HepG2 (cell line): ENCODE results near the gene SIX5. TPM values are rescaled to one million over a fixed set of nuclear protein-coding genes. Genes with fewer than 3 reads are reported as not detected.

Experiments
- ATAC-seq: fragments of 200-7000 bp; cut with Tn5 transposase; 3 replicates; pipeline ENCODE4 v1.9.1; 2020; ENCODE audit warnings: mild to moderate bottlenecking, moderate library complexity
- BruUV-seq: library from RNA; stranded (reverse); fragments of 400-500 nt; replicated peaks from 2 replicates; lab custom pipeline; 2021; lab: Mats Ljungman, UMichigan
- CTCF ChIA-PET: fragments of 300-600 bp; formaldehyde crosslinking; extraction: SDS; loops from one replicate; lab custom pipeline; 2021; ENCODE audit warnings: low total read pairs, inconsistent platforms, low intra/inter-chr PET ratio; lab: Yijun Ruan, JAX
- POLR2A ChIA-PET: fragments of 350-600 bp; sonication (Branson Sonifier 250); formaldehyde crosslinking; loops from one replicate; lab custom pipeline; 2020; ENCODE audit warnings: antibody characterized with exemption, inconsistent platforms; lab: Yijun Ruan, JAX
- DNase-seq: peaks from one replicate; pipeline ENCODE4 v3.0.0-alpha.2; 2015; ENCODE audit warnings: low spot score
- FAIRE-seq: peaks from 3 replicates; lab custom pipeline; 2011; peaks lifted over from hg19 to GRCh38; lab: Jason Lieb, UNC
- H2AFZ ChIP-seq: one replicate; pipeline ENCODE4 v1.6.1; 2011; ENCODE audit warnings: low read length, inconsistent platforms
- H3K27ac ChIP-seq: fragments of 300-600 bp; 3 replicates; pipeline ENCODE4 v1.8.0; 2011; ENCODE audit warnings: mixed run types, mild to moderate bottlenecking, mixed read lengths, low read length, inconsistent platforms; ENCODE audit not compliant: insufficient read depth; ENCODE audit errors: extremely low read length
- H3K27me3 ChIP-seq, 2 experiments: fragments of 200-600 bp in 1 of 2; 2 replicates in 1 of 2; 3 replicates in 1 of 2; pipeline versions ENCODE4 v1.6.0 to v1.8.0; 2011; ENCODE audit warnings: low read length in 2 of 2, mild to moderate bottlenecking in 2 of 2, moderate library complexity in 2 of 2, inconsistent platforms in 1 of 2; ENCODE audit not compliant: insufficient read depth in 2 of 2, control insufficient read depth in 1 of 2
- H3K36me3 ChIP-seq, 2 experiments: fragments of 200-600 bp in 1 of 2; replicated peaks in 1 of 2; 2 replicates in 1 of 2; 3 replicates in 1 of 2; pipeline versions ENCODE4 v1.5.1 to v1.8.0; 2011; ENCODE audit warnings: low read length in 2 of 2, inconsistent platforms in 1 of 2; ENCODE audit not compliant: insufficient read depth in 2 of 2, control insufficient read depth in 1 of 2
- H3K4me1 ChIP-seq: 2 replicates; pipeline ENCODE4 v1.5.1; 2012; ENCODE audit warnings: low read length, inconsistent platforms; ENCODE audit not compliant: insufficient read depth
- H3K4me2 ChIP-seq: 2 replicates; pipeline ENCODE4 v1.6.0; 2011; ENCODE audit warnings: low read depth, low read length, inconsistent platforms
- H3K4me3 ChIP-seq, 3 experiments: fragments of 200-600 bp in 1 of 3; sonication (generic), shearing (Covaris generic) in 1 of 3; replicated peaks in 1 of 3; 2 replicates each; pipeline ENCODE4 v1.5.1; 2011 to 2016; ENCODE audit warnings: low read length in 3 of 3, inconsistent platforms in 2 of 3, low read depth in 2 of 3, mild to moderate bottlenecking in 2 of 3, control low read depth in 1 of 3, mixed read lengths in 1 of 3; ENCODE audit not compliant: insufficient read depth in 1 of 3
- H3K79me2 ChIP-seq: one replicate; pipeline ENCODE4 v1.6.1; 2011; ENCODE audit warnings: low read length, inconsistent platforms; ENCODE audit not compliant: insufficient read depth
- H3K9ac ChIP-seq: 2 replicates; pipeline ENCODE4 v1.6.0; 2011; ENCODE audit warnings: mild to moderate bottlenecking, low read depth, low read length, inconsistent platforms; ENCODE audit not compliant: insufficient read depth
- H3K9me3 ChIP-seq: 2 replicates; pipeline ENCODE4 v1.5.1; 2012; ENCODE audit warnings: mild to moderate bottlenecking, low read length
- H4K20me1 ChIP-seq: 2 replicates; pipeline ENCODE4 v1.6.0; 2011; ENCODE audit warnings: inconsistent platforms, mild to moderate bottlenecking, low read length, moderate library complexity; ENCODE audit not compliant: insufficient read depth
- CEBPB ChIP-seq: IDR thresholded peaks from 2 replicates; pipeline ENCODE4 v1.6.1; 2011; ENCODE audit warnings: low read depth, low read length, improper control_type of control experiment, borderline replicate concordance
- RORA ChIP-seq: sonication (generic); formaldehyde crosslinking; IDR thresholded peaks from 2 replicates; pipeline ENCODE4 v1.5.0; 2020; ENCODE audit warnings: mild to moderate bottlenecking, missing genetic modification reagents, moderate library complexity
- SALL2 ChIP-seq: sonication (generic); formaldehyde crosslinking; IDR thresholded peaks from 2 replicates; pipeline ENCODE4 v1.8.1; 2023; ENCODE audit warnings: mild to moderate bottlenecking, missing genetic modification reagents, inconsistent platforms
- WIZ ChIP-seq: sonication (generic); formaldehyde crosslinking; IDR thresholded peaks from 2 replicates; pipeline ENCODE4 v1.5.1; 2020; ENCODE audit warnings: mild to moderate bottlenecking, missing genetic modification reagents
- ZFY ChIP-seq: sonication (generic); formaldehyde crosslinking; IDR thresholded peaks from 2 replicates; pipeline ENCODE4 v1.4.0; 2020; ENCODE audit warnings: missing genetic modification reagents
- ZNF33A ChIP-seq: sonication (generic); formaldehyde crosslinking; IDR thresholded peaks from 2 replicates; pipeline ENCODE4 v1.5.1; 2020; ENCODE audit warnings: missing genetic modification reagents, mild to moderate bottlenecking, moderate library complexity, borderline replicate concordance
- ZSCAN29 ChIP-seq: sonication (generic); formaldehyde crosslinking; conservative IDR thresholded peaks from 2 replicates; pipeline ENCODE4 v1.4.0; 2020; ENCODE audit warnings: mild to moderate bottlenecking, missing genetic modification reagents
- WGBS: methylation state at CpG from one replicate; pipeline ENCODE4 v1.1.6; 2017; ENCODE audit warnings: low lambda C conversion rate; 5-methylcytosine and 5-hydroxymethylcytosine counted together
- in situ Hi-C: cut with HindIII; loops from 2 replicates; pipeline ENCODE4 v1.10.0; 2017; ENCODE audit warnings: low pct_unique_long_range_greater_than_20kb; ENCODE audit not compliant: extremely low pct_ligation_motif_present
- intact Hi-C: fragments of 100-400 bp; cut with micrococcal nuclease; formaldehyde crosslinking; loops from one replicate; pipeline ENCODE4 v1.10.0; 2022; ENCODE audit not compliant: unreplicated experiment
- polyA plus RNA-seq, 8 experiments: library from polyadenylated mRNA; depleted of rRNA in 3 of 8; stranded (reverse) in 7 of 8; unstranded in 1 of 8; fragments of >200 nt; fragmentation: Illumina TruSeq in 4 of 8; extraction: Trizol in 4 of 8; gene quantifications; 2 replicates each; pipeline versions ENCODE4 v1.2.1 to v1.2.3, GENCODE V29; 2011 to 2016; ENCODE audit warnings: low read depth in 4 of 8, missing spikeins in 1 of 8, mixed read lengths in 1 of 8; ENCODE audit not compliant: insufficient read depth in 1 of 8
- total RNA-seq, 5 experiments: library from RNA; depleted of rRNA; stranded (reverse); fragments of >200 nt; fragmentation: Illumina TruSeq; extraction: Trizol; gene quantifications; 2 replicates each; pipeline ENCODE4 v1.2.3, GENCODE V29; 2016; ENCODE audit warnings: low read depth in 1 of 5
- TF ChIP-seq, protein P1 (sequence below): sonication (generic); formaldehyde crosslinking; IDR thresholded peaks from 2 replicates; pipeline ENCODE4 v1.5.1; 2020; ENCODE audit warnings: missing genetic modification reagents, mild to moderate bottlenecking, borderline replicate concordance

Gene SIX5
- total and polyA plus RNA-seq, 2 of the 13 experiments (the other 11 are each of a cell fraction or from before 2014, with no cell fraction given): 7.7 to 10.5 TPM

DNA sequence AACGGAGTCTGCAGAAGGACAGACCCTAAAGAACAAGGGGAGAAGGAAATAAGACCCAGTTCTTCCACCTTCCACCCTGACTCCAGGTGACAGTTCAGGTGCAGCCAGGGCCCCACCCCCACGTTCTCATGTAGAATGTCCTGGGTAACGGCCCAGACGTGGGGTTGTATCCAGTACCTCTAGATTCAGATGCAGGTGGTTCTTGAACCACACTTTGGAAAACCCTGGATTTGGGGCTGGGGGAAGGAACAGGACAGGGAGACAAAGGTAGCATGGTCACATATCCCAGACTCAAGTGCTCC is 11.0 kb upstream of the SIX5 start:
- 20% methylated on average over 2 of the region's 4 CpGs for WGBS
- no peaks in the 10 kb centered on the region for H3K79me2 ChIP-seq
- FAIRE-seq (no peak), ATAC-seq (no peak), DNase-seq (no peak)
- no peaks in the 10 kb centered on the region for H3K27me3 ChIP-seq
- no peaks in the 10 kb centered on the region for H3K9me3 ChIP-seq
- H2AFZ ChIP-seq: no peak overlapping the region
- peak overlapping the region in 1 of 3 experiments; percentile 42; a peak in 1 of 6 replicates for H3K4me3 ChIP-seq
- H3K27ac ChIP-seq: no peak overlapping the region
- H3K4me2 ChIP-seq: peak overlapping the region; percentile 75
- H3K4me1 ChIP-seq: peaks cover 39% of the 10 kb centered on the region
- H4K20me1 ChIP-seq: peaks cover 4% of the 10 kb centered on the region; the same call in 1 of the 2 replicates
- no TSS peak for BruUV-seq
- ChIA-PET POLR2A (interaction anchor here (4.7 kb wide), 1 partner anchor 10 kb away, joined by 53 read pairs; the partner anchor contains the start of gene SIX5), CTCF (no interaction called here)
- intact Hi-C loops (no loop called here), in situ Hi-C loops (no loop called here)
- H3K9ac ChIP-seq: no peak overlapping the region
- peaks cover 3 to 4% of the 10 kb centered on the region in 2 experiments; a peak in 2 of 5 replicates for H3K36me3 ChIP-seq
- TF ChIP-seq CEBPB: no peak
- no peak for TF ChIP-seq ZSCAN29 (CRISPR knock-in tag)
- no peak for TF ChIP-seq ZFY (CRISPR knock-in tag)
- TF ChIP-seq, protein P1, sequence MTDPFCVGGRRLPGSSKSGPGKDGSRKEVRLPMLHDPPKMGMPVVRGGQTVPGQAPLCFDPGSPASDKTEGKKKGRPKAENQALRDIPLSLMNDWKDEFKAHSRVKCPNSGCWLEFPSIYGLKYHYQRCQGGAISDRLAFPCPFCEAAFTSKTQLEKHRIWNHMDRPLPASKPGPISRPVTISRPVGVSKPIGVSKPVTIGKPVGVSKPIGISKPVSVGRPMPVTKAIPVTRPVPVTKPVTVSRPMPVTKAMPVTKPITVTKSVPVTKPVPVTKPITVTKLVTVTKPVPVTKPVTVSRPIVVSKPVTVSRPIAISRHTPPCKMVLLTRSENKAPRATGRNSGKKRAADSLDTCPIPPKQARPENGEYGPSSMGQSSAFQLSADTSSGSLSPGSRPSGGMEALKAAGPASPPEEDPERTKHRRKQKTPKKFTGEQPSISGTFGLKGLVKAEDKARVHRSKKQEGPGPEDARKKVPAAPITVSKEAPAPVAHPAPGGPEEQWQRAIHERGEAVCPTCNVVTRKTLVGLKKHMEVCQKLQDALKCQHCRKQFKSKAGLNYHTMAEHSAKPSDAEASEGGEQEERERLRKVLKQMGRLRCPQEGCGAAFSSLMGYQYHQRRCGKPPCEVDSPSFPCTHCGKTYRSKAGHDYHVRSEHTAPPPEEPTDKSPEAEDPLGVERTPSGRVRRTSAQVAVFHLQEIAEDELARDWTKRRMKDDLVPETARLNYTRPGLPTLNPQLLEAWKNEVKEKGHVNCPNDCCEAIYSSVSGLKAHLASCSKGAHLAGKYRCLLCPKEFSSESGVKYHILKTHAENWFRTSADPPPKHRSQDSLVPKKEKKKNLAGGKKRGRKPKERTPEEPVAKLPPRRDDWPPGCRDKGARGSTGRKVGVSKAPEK (CRISPR knock-in tag): no peak
- TF ChIP-seq WIZ (CRISPR knock-in tag): no peak
- no peak for TF ChIP-seq SALL2 (CRISPR knock-in tag)
- TF ChIP-seq RORA (CRISPR knock-in tag): no peak
- no peak for TF ChIP-seq ZNF33A (CRISPR knock-in tag)
